Esophagus squamous epithelium (tissue), 4 donors: ENCODE measurements around the gene USP49.
A peak's percentile ranks its signal among the peaks of the same experiment; 100 is the strongest.

Experiments
- CTCF ChIP-seq, 6 experiments: fragments of 450-650 bp in 4 of 6; fragments of 200-600 bp in 2 of 6; sonication (generic) in 2 of 6; IDR thresholded peaks; one replicate each; pipeline ENCODE4 v1.5.1; 2016 to 2019; ENCODE audit warnings: antibody characterized with exemption in 6 of 6, mild to moderate bottlenecking in 4 of 6, moderate library complexity in 4 of 6
- POLR2A ChIP-seq, 4 donors: fragments of 450-650 bp; IDR thresholded peaks; one replicate each; pipeline ENCODE4 v1.6.1; 2017; ENCODE audit warnings: antibody characterized with exemption in 4 of 4, mild to moderate bottlenecking in 4 of 4, moderate library complexity in 3 of 4

GRCh38 chr6:41846666-41847237, 48.4 kb downstream of the USP49 start:
- peak; percentile 47 to 91 (median 81) for TF ChIP-seq CTCF (IDR thresholded peaks at IDR 0.05)
- no peak for TF ChIP-seq POLR2A (IDR thresholded peaks at IDR 0.05)
